ENCODE results near the gene TMPRSS13.

GRCh38 chr11:117911694-117912093 lies 17.5 kb downstream of the TMPRSS13 start:
- TF ChIP-seq GATA3 (IDR thresholded peaks at IDR 0.05; ENCODE audit: low read depth, low read length): no peak
- TF ChIP-seq GATA2 (IDR thresholded peaks at IDR 0.05; ENCODE audit: low read depth, low read length): no peak
